ENCODE data around the gene IVD.
A peak's percentile ranks its signal among the peaks of the same experiment; 100 is the strongest.

The IVD gene

GRCh38 chr15:40377606-40378005 lies 28.0 kb upstream of the IVD start:
- no peak overlapping the region for H3K27ac ChIP-seq
- DNase-seq (ENCODE audit: low spot score) = no peak
- H3K4me3 ChIP-seq = no peak overlapping the region
- TF ChIP-seq, protein P1, sequence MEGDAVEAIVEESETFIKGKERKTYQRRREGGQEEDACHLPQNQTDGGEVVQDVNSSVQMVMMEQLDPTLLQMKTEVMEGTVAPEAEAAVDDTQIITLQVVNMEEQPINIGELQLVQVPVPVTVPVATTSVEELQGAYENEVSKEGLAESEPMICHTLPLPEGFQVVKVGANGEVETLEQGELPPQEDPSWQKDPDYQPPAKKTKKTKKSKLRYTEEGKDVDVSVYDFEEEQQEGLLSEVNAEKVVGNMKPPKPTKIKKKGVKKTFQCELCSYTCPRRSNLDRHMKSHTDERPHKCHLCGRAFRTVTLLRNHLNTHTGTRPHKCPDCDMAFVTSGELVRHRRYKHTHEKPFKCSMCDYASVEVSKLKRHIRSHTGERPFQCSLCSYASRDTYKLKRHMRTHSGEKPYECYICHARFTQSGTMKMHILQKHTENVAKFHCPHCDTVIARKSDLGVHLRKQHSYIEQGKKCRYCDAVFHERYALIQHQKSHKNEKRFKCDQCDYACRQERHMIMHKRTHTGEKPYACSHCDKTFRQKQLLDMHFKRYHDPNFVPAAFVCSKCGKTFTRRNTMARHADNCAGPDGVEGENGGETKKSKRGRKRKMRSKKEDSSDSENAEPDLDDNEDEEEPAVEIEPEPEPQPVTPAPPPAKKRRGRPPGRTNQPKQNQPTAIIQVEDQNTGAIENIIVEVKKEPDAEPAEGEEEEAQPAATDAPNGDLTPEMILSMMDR (IDR thresholded peaks at IDR 0.05) = no peak

- Histone ChIP-seq H3K27ac (no peak overlapping the region), H3K4me3 (no peak overlapping the region)
- TF ChIP-seq, protein P1 (IDR thresholded peaks at IDR 0.05) = no peak
- DNase-seq (ENCODE audit: low spot score) = no peak
These were observed 26.2 kb upstream of the IVD start for GRCh38 chr15:40379374-40379773.

DNA sequence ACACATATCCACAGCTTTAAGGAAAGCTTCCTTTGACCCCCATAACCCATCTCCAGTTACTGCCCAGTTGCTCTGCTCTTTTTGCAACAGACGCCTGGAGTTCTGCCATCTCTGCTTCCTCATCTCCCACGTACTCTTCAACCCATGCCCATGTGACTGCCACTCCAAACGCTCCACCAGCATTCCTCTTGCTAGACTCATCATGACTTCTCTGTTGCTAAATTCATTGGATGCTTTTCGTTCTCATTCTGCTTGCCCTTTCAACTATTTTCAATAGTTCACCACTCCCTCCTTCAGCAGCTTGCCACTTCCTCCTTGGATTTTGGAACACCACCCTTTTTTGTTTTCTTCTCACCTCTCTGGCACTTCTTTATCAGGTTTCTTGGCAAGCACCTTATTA lies 25.7 kb upstream of the IVD start:
- Histone ChIP-seq H3K27ac (peak overlapping the region in 1 of 2 donors; percentile 21), H3K4me3 (no peak overlapping the region)
- DNase-seq (ENCODE audit: low spot score) = no peak
- TF ChIP-seq, protein P1 (IDR thresholded peaks at IDR 0.05) = no peak

DNA sequence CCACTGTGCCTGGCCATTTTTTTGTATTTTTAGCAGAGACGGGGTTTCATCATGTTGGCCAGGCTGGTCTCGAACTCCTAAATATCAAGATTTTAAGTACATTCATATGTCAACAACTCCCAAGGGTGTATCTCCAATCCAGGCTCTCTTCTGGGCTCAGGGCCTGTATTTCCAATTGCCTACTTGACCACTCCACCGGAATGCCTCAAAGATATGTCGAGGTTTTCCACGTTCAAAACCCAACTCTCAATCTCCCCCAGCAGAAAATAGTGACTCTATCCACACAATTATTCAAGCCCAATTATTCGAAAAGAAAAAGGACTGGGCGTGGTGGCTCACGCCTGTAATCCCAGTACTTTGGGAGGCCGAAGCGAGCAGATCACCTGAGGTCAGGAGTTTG lies 25.0 kb upstream of the IVD start:
- Histone ChIP-seq H3K27ac (no peak overlapping the region), H3K4me3 (no peak overlapping the region)
- TF ChIP-seq, protein P1 (IDR thresholded peaks at IDR 0.05) = no peak
- no peak for DNase-seq (ENCODE audit: low spot score)

DNA sequence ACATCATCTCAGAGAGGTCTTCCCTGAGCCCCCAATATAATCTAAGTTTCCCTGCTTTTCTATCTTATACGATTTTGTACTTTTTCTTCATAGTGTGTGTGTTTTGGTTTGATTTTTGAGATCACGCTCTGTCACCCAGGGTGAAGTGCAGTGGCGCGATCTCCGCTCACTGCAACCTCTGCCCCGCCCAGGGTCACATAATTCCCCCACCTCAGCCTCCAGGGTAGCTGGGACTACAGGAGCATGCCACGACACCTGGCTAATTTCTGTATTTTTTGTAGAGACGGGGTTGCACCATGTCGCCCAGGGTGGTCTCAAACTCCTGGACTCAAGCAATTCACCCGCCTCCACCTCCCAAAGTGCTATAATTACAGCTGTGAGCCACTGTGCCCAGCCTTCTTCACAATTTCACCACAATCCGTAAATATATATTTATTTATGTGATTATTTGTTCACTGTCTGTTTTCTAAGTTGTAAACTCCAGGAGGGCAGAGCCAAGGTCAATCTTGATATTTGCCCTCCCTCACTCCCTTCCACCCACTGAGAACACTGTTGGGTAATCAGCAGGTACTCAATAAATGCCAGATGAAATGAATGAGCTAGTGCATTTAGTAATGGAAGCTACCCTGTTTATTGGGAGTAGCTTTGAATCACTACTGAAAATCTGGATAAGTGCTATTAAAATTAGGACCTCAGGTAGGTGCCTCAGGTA lies 23.6 kb upstream of the IVD start:
- TF ChIP-seq, protein P1 (IDR thresholded peaks at IDR 0.05) = no peak
- DNase-seq (ENCODE audit: low spot score) = no peak
- H3K4me3 ChIP-seq = peak overlapping the region; percentile 84
- no peak overlapping the region for H3K27ac ChIP-seq

DNA sequence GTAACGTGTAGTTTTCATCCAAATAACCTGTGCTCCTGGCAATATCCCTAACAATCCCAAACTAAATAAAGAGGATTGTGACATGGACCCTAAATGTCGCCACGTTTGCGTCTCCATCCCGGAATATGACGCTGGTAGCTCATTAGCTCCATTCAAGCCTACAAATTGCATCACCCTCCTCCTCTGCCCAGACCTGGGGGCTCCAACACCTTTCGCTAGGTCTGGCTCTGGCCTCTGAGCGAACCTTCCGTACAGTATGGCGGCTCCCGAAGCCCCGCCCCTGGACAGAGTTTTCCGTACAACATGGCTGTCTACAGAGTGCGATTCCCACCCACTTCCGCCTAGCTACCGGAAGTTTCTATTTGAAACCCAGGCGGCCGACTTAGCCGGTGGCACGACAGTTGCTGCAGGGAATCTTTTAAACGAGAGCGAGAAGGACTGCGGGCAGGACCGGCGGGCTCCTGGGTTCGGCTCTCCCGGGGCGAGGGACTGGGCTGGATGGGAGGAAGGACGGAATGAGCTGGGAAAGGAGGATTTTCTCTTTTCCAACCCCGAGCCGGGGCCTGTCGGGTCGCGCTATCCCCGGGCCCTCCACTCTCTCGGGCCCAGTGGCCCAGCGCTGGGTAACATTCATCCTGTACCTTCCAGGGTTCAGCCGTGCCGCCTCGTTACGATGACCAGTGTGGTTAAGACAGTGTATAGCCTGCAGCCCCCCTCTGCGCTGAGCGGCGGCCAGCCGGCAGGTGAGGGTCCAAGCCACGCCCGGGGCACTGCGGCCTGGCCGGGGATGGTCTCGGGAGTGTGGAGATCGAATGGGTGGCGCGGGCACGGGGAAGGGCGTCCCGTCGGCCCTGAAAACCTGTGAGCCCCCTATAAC lies 22.8 kb upstream of the IVD start, which contains the start of gene KNSTRN:
Gene KNSTRN (plus strand): TSS at position 142 of the 877 bp plus-strand sequence. CDS start 115 bp downstream, at position 257.
- H3K27ac ChIP-seq = peak within 1 kb of the TSS in 1 of 2 donors; percentile 29
- TF ChIP-seq, protein P1 (IDR thresholded peaks at IDR 0.05) = no peak

More for the DNA sequence above, 22.8 kb upstream of the IVD start, which contains the start of gene KNSTRN:
- DNase-seq (ENCODE audit: low spot score) = peak; percentile 89
- H3K4me3 ChIP-seq = peak within 1 kb of the TSS; percentile 84
